ENCODE data around the gene TRIM63. TPM values are rescaled to one million over a fixed set of nuclear protein-coding genes. Genes with fewer than 3 reads are reported as not detected.

The TRIM63 gene
- total and polyA plus RNA-seq, 2 donors (not counting 3 experiments of a cell fraction or from before 2014, with no cell fraction given), result not detected

GRCh38 chr1:26112407-26112775 is 45.0 kb upstream of the TRIM63 start:
- intact Hi-C loops (cut with micrococcal nuclease) (no loop called here), dilution Hi-C loops (cut with MboI; ENCODE audit: extremely low pct_ligation_motif_present, low sequenced_read_pairs) (no loop called here)
- TF ChIP-seq MAX (IDR thresholded peaks at IDR 0.05; ENCODE audit: insufficient read depth, insufficient read length) (no peak), FOS (IDR thresholded peaks at IDR 0.05; ENCODE audit: borderline replicate concordance, insufficient read depth, low read length) (no peak), POLR2AphosphoS5 (IDR thresholded peaks at IDR 0.05; ENCODE audit: insufficient read depth, low read depth, low read length) (no peak), EZH2 (IDR thresholded peaks at IDR 0.05; ENCODE audit: borderline replicate concordance, low read depth, low read length, severe bottlenecking) (no peak), POLR2A (IDR thresholded peaks at IDR 0.05; ENCODE audit: low read depth, low read length) (no peak), JUN (IDR thresholded peaks at IDR 0.05; ENCODE audit: borderline replicate concordance, insufficient read depth, insufficient read length, low read depth) (no peak), MYC (IDR thresholded peaks at IDR 0.05; ENCODE audit: low read depth, low read length) (no peak), GATA2 (IDR thresholded peaks at IDR 0.05; ENCODE audit: insufficient read depth, insufficient read length, low read depth, low read length) (no peak)
- TF ChIP-seq, protein P1, sequence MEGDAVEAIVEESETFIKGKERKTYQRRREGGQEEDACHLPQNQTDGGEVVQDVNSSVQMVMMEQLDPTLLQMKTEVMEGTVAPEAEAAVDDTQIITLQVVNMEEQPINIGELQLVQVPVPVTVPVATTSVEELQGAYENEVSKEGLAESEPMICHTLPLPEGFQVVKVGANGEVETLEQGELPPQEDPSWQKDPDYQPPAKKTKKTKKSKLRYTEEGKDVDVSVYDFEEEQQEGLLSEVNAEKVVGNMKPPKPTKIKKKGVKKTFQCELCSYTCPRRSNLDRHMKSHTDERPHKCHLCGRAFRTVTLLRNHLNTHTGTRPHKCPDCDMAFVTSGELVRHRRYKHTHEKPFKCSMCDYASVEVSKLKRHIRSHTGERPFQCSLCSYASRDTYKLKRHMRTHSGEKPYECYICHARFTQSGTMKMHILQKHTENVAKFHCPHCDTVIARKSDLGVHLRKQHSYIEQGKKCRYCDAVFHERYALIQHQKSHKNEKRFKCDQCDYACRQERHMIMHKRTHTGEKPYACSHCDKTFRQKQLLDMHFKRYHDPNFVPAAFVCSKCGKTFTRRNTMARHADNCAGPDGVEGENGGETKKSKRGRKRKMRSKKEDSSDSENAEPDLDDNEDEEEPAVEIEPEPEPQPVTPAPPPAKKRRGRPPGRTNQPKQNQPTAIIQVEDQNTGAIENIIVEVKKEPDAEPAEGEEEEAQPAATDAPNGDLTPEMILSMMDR (IDR thresholded peaks at IDR 0.05; ENCODE audit: extremely low read depth in 1 of 2, insufficient read depth in 1 of 2, low read depth in 1 of 2, low read length in 2 of 2), result no peak
- peak overlapping the region; percentile 63 for H3K4me2 ChIP-seq (ENCODE audit: insufficient read depth, low read length)
- peaks cover 2% of the 10 kb centered on the region for H3K79me2 ChIP-seq (ENCODE audit: control insufficient read depth, insufficient read depth, low read length)
- H2AFZ ChIP-seq (ENCODE audit: low read depth, low read length), result peak overlapping the region; percentile 81
- CTCF ChIA-PET, result interaction anchor here (0.8 to 3.1 kb wide), 7 partner anchors 33 to 209 kb away, joined by 3 to 29 read pairs (median 4); partner anchors contain the start of genes CEP85 and ZNF593
- no peaks in the 10 kb centered on the region for H3K9me1 ChIP-seq (replicated peaks; ENCODE audit: control insufficient read depth, extremely low read depth, insufficient read depth, low read length)
- no TSS peak for BruUV-seq (replicated peaks)
- peaks cover 11% of the 10 kb centered on the region for H3K4me1 ChIP-seq (ENCODE audit: control insufficient read depth, extremely low read depth, insufficient read depth, low read length)
- no peaks in the 10 kb centered on the region for H4K20me1 ChIP-seq (replicated peaks; ENCODE audit: control insufficient read depth, extremely low read depth, insufficient read depth, low read length)
- peak overlapping the region; percentile 9 for H3K27ac ChIP-seq (ENCODE audit: insufficient read depth, low read depth, low read length)
- H3K27me3 ChIP-seq (ENCODE audit: control insufficient read depth in 2 of 2, insufficient read depth in 2 of 2, low read length in 2 of 2), result no peaks in the 10 kb centered on the region
- H3K36me3 ChIP-seq (ENCODE audit: control insufficient read depth in 2 of 2, extremely low read depth in 1 of 2, insufficient read depth in 2 of 2, low read length in 2 of 2), result no peaks in the 10 kb centered on the region
- DNase-seq (ENCODE audit: low read depth, low spot score) (peak; percentile 46), FAIRE-seq (no peak)
- H3K9ac ChIP-seq (replicated peaks; ENCODE audit: extremely low read depth, insufficient read depth, low read length), result peak overlapping the region; percentile 71
- peak overlapping the region; percentile 58 to 99 (median 59) for H3K4me3 ChIP-seq (replicated peaks in 1 of 3; ENCODE audit: insufficient read depth in 1 of 3, low read depth in 1 of 3, low read length in 3 of 3)
- H3K9me3 ChIP-seq (replicated peaks; ENCODE audit: control insufficient read depth, insufficient read depth, low read length), result no peaks in the 10 kb centered on the region
- POLR2A ChIA-PET, result no interaction called here
